ENCODE results near the gene HNRNPU.
"Not testable (repeated sequence)": the region's sequence is repeated elsewhere in the genome, so short reads cannot be mapped to it uniquely, and the experiment has no call there.

HNRNPU gene

GRCh38 chr1:244840219-244840794 is 24.0 kb downstream of the HNRNPU start:
- no peak for DNase-seq (ENCODE audit: low spot score)

DNA sequence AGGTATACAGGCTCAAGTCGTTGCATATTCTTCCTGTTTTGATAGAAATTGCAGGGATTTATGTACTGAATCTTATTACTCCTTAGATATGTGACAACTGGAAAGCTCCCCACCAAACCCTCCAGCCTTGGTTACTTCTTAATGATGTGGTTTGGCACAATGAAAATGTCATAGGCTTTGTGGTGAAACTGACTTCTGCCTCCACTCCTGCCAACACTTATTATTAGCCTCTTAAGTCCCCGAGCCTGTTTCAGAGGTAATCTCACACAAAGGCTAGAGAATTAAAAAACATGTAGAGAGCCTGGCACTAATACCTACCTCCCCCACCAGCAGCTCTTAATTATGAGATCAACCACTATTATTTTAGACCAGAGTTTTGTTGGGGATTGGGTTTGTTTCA is 24.7 kb downstream of the HNRNPU start:
- DNase-seq (ENCODE audit: low spot score): no peak

DNA sequence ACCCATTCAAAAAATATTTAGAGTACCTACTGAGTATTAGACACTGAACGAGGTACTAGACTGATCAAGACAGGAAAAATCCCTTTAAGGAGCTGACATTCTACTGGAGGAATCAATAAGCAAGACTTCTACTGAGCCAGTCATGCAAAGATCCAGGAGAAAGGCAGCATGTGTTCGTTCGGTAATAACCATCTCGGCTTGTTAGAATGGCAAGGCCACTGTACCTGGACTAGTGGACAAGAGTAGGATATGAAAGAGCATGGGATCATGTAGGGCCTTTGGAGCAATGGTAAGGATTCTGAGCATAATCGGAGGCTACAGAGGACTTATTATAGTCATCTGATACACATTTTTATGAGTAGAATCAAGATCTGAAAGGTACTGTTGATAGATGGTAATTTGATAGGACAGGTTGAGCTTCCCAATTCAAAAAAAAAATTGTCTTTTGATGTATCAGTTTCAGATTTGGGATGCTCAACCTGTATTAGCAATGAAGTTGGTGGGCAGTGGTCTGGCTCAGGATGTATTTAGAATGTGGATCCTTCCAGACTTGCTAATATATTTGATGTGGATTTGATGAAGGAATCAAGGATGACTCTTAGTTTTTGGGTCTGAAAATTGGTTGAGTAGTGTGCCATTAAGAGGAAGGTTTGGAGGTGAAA is 26.6 kb downstream of the HNRNPU start:
- DNase-seq (ENCODE audit: low spot score): no peak

DNA sequence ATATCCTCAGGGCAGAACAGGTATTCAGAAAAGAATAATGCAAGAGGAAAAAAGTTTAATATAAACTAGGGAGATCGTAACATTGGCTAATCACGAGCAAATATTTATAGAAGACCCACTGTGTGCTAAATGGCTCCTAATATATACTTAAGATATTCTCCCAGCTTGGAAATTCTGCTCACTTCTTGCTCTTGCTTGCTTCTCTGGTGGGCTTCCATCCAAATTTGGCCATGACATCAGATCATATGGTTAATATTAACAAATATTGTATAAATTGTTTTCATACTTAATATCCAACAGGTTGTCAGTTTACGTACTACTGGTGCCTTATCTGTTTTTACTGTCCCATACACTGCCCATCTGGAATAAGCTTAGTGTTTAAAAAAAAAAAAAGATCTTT is 27.8 kb downstream of the HNRNPU start:
- DNase-seq (ENCODE audit: low spot score): no peak

DNA sequence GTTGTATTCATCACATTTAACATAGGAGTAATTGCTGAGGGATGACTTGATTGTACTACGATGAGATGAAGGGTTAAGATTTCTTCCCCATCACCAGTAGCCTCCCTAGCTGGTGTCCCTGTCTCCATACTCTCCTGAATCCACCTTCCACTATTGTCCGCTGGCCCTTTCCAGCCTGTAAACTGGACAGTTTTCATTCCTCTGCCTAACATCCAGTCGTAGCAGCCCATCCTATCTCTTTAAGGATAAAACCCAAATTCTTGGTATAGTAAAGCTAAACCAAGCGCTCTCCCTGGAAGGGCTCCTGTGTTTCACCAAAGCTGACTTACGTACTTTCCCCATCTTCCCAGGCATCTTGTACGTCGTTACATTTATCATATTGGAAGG is 28.2 kb downstream of the HNRNPU start:
- DNase-seq (ENCODE audit: low spot score): peak; percentile 42

GRCh38 chr1:244835276-244836134 is 28.8 kb downstream of the HNRNPU start, which contains the start of gene COX20:
Gene COX20, plus strand, starts transcription at chr1:244835658. Its CDS starts 57 bp downstream, at chr1:244835715.
- peak; percentile 94 for DNase-seq (ENCODE audit: low spot score)

- peak; percentile 90 for DNase-seq (ENCODE audit: low spot score)
Measured at GRCh38 chr1:244834543-244835275, 29.6 kb downstream of the HNRNPU start.

DNA sequence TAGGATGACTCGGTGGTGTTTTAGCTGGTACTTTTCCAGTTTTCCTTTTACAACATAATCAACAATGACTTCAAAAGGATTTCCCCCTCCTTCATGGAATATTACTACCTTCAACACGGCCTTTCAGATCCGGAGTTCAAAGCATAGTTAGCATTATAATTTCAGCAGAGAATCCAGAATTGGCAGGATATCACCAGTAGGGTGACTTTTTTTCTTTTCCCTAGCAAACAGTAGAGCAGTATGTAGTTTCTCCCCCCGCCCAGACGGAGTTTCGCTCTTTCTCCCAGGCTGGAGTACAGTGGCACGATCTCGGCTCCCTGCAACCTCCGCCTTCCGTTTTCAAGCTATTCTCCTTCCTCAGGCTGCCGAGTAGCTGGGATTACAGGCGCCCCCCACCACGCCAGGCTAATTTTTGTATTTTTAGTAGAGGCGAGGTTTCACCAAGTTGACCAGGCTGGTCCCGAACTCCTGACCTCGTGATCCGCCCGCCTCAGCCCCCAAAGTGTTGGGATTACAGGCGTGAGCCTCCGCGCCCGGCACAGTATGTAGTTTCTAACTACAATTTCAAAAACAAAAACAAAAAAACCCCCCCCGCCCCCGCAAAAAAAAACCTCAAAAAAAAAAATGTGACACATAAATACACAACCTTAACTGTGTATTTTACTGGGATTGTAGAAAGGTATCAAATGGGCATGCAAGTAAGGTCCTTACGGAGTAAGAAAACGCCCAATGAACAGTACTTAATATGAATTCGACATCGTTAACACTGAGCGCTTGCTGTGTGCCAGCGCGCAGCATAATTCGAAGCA is 30.4 kb downstream of the HNRNPU start:
- DNase-seq (ENCODE audit: low spot score): peak; percentile 80

GRCh38 chr1:244833260-244833659 is 31.1 kb downstream of the HNRNPU start:
- not testable (repeated sequence) for DNase-seq (ENCODE audit: low spot score)

- no peak for DNase-seq (ENCODE audit: low spot score)
Measured at GRCh38 chr1:244830639-244831038, 33.7 kb downstream of the HNRNPU start.

DNA sequence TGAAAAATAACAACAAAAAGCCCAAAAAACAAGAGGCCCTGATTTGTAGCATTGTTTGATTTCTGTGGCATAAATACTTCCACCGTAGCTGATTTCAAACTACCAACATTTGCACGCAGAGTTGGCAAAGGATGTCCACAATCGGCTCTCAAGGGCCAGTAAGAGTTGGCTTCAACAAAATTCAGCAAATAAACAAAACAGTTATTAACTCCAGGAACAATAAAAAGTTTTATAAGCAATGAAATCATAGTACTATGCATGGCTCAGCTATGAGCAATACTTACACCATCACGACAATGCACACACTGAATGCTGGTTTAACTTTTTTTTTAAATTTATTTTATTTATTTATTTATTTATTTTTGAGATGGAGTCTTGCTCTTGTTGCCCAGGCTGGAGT is 37.6 kb downstream of the HNRNPU start:
- DNase-seq (ENCODE audit: low spot score): no peak

GRCh38 chr1:244822878-244823277 is 41.5 kb downstream of the HNRNPU start:
- DNase-seq (ENCODE audit: low spot score): no peak

DNA sequence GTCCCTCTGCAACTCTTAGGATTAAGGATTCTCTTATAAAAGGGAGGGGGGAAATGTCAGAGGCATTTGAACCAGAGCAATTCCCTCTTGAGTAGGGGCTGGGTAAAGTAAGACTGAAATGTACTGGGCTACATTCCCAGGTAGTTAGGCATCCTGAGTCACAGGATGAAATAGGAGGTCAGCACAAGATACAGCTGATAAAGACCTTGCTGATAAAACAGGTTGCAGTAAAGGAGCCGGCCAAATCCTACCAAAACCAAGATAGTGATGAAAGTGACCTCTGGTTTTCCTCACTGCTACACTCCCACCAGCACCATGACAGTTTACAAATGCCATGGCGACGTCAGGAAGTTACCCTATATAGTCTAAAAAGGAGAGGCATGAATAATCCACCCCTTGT is 43.2 kb downstream of the HNRNPU start:
- no peak for DNase-seq (ENCODE audit: low spot score)

- DNase-seq (ENCODE audit: low spot score): no peak
Measured at GRCh38 chr1:244820131-244820530, 44.2 kb downstream of the HNRNPU start.

DNA sequence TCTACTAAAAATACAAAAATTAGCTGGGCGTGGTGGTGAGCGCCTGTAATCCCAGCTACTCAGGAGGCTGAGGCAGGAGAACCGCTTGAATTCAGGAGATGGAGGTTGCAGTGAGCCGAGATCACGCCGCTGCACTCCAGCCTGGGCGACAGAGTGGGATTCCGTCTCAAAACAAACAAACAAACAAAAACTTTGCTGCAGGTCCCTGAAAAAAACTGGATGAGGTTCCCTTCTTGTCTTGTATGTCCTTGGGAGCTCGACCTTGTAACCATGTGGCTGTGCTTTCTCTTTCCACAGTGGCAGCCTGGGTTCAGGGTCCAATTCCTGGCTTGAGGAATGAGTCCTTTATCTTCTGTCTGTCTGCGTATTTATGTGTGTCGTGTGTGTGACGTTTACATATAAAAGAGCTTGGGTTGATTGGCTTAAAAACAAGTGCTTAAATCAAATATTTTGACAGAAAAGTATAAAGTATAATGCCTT is 46.9 kb downstream of the HNRNPU start:
- DNase-seq (ENCODE audit: low spot score): no peak

GRCh38 chr1:244815600-244816099 is 48.7 kb downstream of the HNRNPU start:
- no peak for DNase-seq (ENCODE audit: low spot score)

GRCh38 chr1:244813327-244813726 is 51.0 kb downstream of the HNRNPU start:
- DNase-seq (ENCODE audit: low spot score): no peak

DNA sequence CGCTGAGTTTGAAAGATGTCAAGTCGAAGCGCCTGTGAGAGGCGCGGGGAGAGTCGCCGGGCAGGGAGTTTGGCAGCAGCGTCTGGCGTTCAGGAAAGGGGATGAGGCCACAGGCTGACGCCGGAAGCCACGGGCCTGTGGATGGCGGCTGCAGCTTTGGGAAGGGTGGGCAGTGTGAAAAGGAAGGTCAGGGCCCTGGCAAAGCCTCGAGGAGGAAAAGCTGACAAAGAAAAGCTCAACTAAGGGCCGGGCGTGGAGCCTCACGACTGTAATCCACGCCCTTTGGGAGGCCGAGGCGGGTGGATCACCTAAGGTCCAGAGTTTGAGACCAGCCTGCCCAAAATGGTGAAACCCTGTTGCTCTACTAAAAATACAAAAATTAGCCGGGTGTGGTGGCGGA is 54.1 kb downstream of the HNRNPU start:
- DNase-seq (ENCODE audit: low spot score): no peak

- no peak for DNase-seq (ENCODE audit: low spot score)
Measured at GRCh38 chr1:244807138-244807537, 57.2 kb downstream of the HNRNPU start.

- no peak for DNase-seq (ENCODE audit: low spot score)
Measured at GRCh38 chr1:244804841-244805240, 59.5 kb downstream of the HNRNPU start.

Measured in putamen (tissue), 1 donor.